Measurements from ENCODE around the gene CSKMT.

- TF ChIP-seq POLR2A (IDR thresholded peaks at IDR 0.05; ENCODE audit: low read depth, low read length): no peak
- TF ChIP-seq POLR2AphosphoS5 (IDR thresholded peaks at IDR 0.05; ENCODE audit: low read depth, low read length): no peak
Observed at GRCh38 chr11:62710001-62710345, 44.9 kb downstream of the CSKMT start.

Data from GM12892 (cell line).